Smooth muscle cell (in vitro differentiated cells): Measurements from ENCODE around the gene SIPA1L3. TPM values are rescaled to one million over a fixed set of nuclear protein-coding genes. Genes with fewer than 3 reads are reported as not detected.
A peak's percentile ranks its signal among the peaks of the same experiment; 100 is the strongest.

Source experiments
- DNase-seq: peaks from one replicate; lab custom pipeline; 2025; ENCODE audit not compliant: unreplicated experiment; lab: John Stamatoyannopoulos, UW
- H2AFZ ChIP-seq: fragments of 200-600 bp; sonication (generic); 2 replicates; pipeline ENCODE4 v1.6.0; 2016; ENCODE audit warnings: antibody characterized with exemption, low read depth, mild to moderate bottlenecking
- H3F3A ChIP-seq: fragments of 200-600 bp; sonication (generic); 2 replicates; pipeline ENCODE4 v1.6.0; 2017; ENCODE audit warnings: antibody characterized with exemption, low read depth
- H3K27ac ChIP-seq: fragments of 200-600 bp; sonication (generic); 2 replicates; pipeline ENCODE4 v1.5.1; 2016; ENCODE audit warnings: low read depth, mild to moderate bottlenecking
- H3K27me3 ChIP-seq: fragments of 200-600 bp; sonication (generic); 2 replicates; pipeline ENCODE4 v1.6.1; 2016; ENCODE audit warnings: low read depth, mild to moderate bottlenecking
- H3K36me3 ChIP-seq: fragments of 200-600 bp; sonication (generic); 2 replicates; pipeline ENCODE4 v1.5.1; 2016; ENCODE audit warnings: low read depth
- H3K4me1 ChIP-seq: fragments of 200-600 bp; sonication (generic); 2 replicates; pipeline ENCODE4 v1.5.1; 2016; ENCODE audit warnings: low read depth
- H3K4me2 ChIP-seq: fragments of 200-600 bp; sonication (generic); 2 replicates; pipeline ENCODE4 v1.6.0; 2016; ENCODE audit warnings: mild to moderate bottlenecking
- H3K4me3 ChIP-seq: fragments of 200-600 bp; sonication (generic); 2 replicates; pipeline ENCODE4 v1.5.1; 2016; ENCODE audit warnings: mild to moderate bottlenecking
- H3K79me2 ChIP-seq: fragments of 200-600 bp; sonication (generic); 2 replicates; pipeline ENCODE4 v1.6.0; 2016; ENCODE audit warnings: low read depth, mild to moderate bottlenecking
- H3K9ac ChIP-seq: fragments of 200-600 bp; sonication (generic); 2 replicates; pipeline ENCODE4 v1.6.0; 2016; ENCODE audit warnings: low read depth
- H3K9me3 ChIP-seq: fragments of 200-600 bp; sonication (generic); replicated peaks from 2 replicates; pipeline ENCODE4 v1.5.1; 2016; ENCODE audit warnings: low read depth
- H4K20me1 ChIP-seq: fragments of 200-600 bp; sonication (generic); 2 replicates; pipeline ENCODE4 v1.6.0; 2016; ENCODE audit warnings: low read depth
- CTCF ChIP-seq: fragments of 200-600 bp; sonication (generic); IDR thresholded peaks from 2 replicates; pipeline ENCODE4 v1.5.1; 2017; ENCODE audit warnings: borderline replicate concordance, mild to moderate bottlenecking, antibody characterized with exemption; ENCODE audit not compliant: insufficient read depth, poor library complexity, severe bottlenecking
- WGBS: methylation state at CpG from one replicate; pipeline ENCODE4 v1.1.7; 2016; ENCODE audit warnings: low lambda C conversion rate; 5-methylcytosine and 5-hydroxymethylcytosine counted together
- polyA plus RNA-seq: library from polyadenylated mRNA; unstranded; fragments of >200 nt; fragmentation: Nextera tagmentation; extraction: Ambion mirVana; gene quantifications from 2 replicates; pipeline ENCODE4 v1.2.1, GENCODE V29; 2016
- small RNA-seq: library from RNA; depleted of rRNA; stranded (forward); fragments of <200 nt; gene quantifications from one replicate; pipeline ENCODE3, GENCODE V24; 2014
- total RNA-seq: library from RNA; depleted of rRNA; stranded (reverse); fragments of >200 nt; gene quantifications from 2 replicates; pipeline ENCODE4 v1.2.3, GENCODE V29; 2014

The SIPA1L3 gene
- total and polyA plus RNA-seq, 2 experiments from 2014 or later = 6.5 to 7.6 TPM

GRCh38 chr19:38252941-38253691 is 346.1 kb downstream of the SIPA1L3 start:
- TF ChIP-seq CTCF = no peak
- H2AFZ ChIP-seq = no peak overlapping the region
- H3K79me2 ChIP-seq = no peaks in the 10 kb centered on the region
- no peak for DNase-seq
- no peaks in the 10 kb centered on the region for H3K27me3 ChIP-seq
- H3K9me3 ChIP-seq = no peaks in the 10 kb centered on the region
- peak overlapping the region; percentile 75 for H3K4me2 ChIP-seq
- peaks cover 6% of the 10 kb centered on the region for H3F3A ChIP-seq
- no peak overlapping the region for H3K27ac ChIP-seq
- H4K20me1 ChIP-seq = no peaks in the 10 kb centered on the region
- 36% methylated on average over 20 of the region's 21 CpGs for WGBS
- no peak overlapping the region for H3K4me3 ChIP-seq
- H3K9ac ChIP-seq = no peak overlapping the region
- no peaks in the 10 kb centered on the region for H3K36me3 ChIP-seq
- H3K4me1 ChIP-seq = peaks cover 27% of the 10 kb centered on the region

DNA sequence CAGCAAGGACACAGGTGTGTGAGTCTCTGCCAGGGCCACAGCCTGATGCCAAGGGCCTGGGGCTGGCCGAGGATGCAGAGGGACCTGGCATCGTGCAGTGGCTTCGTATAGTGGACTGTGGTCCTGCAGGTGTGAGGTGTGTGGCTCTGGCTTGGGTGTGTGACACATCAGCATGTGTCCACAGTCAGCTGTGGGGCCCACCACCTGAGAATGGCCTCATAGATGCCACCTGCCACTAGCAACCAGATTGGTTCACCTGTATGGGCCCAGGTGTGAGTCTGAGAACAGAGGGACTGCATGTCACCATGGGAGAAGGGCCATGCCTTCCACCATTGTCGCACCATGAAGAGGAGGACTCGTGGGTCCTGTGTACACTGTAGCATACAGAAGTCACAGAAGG is 346.8 kb downstream of the SIPA1L3 start:
- Histone ChIP-seq H3K36me3 (no peaks in the 10 kb centered on the region), H3K4me3 (no peak overlapping the region), H3K27me3 (no peaks in the 10 kb centered on the region), H3K4me2 (peak overlapping the region; percentile 75), H3K9ac (no peak overlapping the region), H3K9me3 (no peaks in the 10 kb centered on the region), H2AFZ (no peak overlapping the region), H4K20me1 (no peaks in the 10 kb centered on the region), H3F3A (peaks cover 6% of the 10 kb centered on the region), H3K79me2 (no peaks in the 10 kb centered on the region), H3K4me1 (peaks cover 27% of the 10 kb centered on the region), H3K27ac (no peak overlapping the region)
- 94% methylated on average over 5 of the region's 5 CpGs for WGBS
- TF ChIP-seq CTCF = no peak
- no peak for DNase-seq

DNA sequence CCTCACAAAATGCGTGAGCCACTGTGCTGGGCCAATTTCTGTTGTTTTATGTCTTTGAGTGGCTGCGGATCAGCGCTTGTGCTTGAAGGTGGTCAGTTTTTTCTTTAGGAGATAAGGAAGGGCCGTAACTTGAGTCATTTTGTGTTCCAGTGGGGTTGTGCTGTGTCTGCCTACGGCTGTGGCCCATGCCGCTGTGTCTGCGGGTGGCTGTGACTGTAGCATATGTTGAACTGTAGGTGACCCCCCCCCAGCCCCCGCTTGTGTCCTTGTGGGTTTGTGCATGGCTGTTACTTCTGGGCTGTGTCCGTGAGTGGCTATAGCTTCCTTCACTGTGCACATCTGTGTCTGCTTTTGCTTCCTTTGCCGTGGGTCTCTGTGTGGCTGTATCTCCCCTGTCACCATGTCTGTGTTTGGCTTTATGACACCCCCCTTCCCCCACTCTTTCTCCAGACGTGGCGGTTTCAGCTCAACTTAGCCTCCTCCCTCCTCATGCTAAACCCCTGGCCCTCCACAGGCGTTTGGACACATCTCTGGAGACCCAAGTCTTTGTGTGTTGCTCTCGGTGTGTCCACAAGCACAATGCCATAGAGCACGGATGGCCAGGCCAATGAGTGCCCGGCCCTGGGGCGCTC is 348.5 kb downstream of the SIPA1L3 start:
- peak overlapping the region; percentile 95 for H3K4me2 ChIP-seq
- no peaks in the 10 kb centered on the region for H3K9me3 ChIP-seq
- H3K27ac ChIP-seq = peak overlapping the region; percentile 49
- no peak for TF ChIP-seq CTCF
- peaks cover 27% of the 10 kb centered on the region for H3K4me1 ChIP-seq
- peaks cover 6% of the 10 kb centered on the region for H3F3A ChIP-seq
- no peak overlapping the region for H3K9ac ChIP-seq
- no peaks in the 10 kb centered on the region for H3K27me3 ChIP-seq
- 18% methylated on average over 15 of the region's 17 CpGs for WGBS
- H3K4me3 ChIP-seq = peak overlapping the region; percentile 57
- H2AFZ ChIP-seq = peak overlapping the region; percentile 88
- no peaks in the 10 kb centered on the region for H3K36me3 ChIP-seq
- DNase-seq = no peak
- no peaks in the 10 kb centered on the region for H4K20me1 ChIP-seq
- H3K79me2 ChIP-seq = no peaks in the 10 kb centered on the region

Small RNA genes within 50 kb of the gene (small RNA-seq; reads per million reads assigned to genes)
- not detected for gene RN7SL663P

Other genes starting within 250 kb of the SIPA1L3 start
- gene ZNF607, start 187.4 kb upstream of the SIPA1L3 start, total RNA-seq = 3.6 and 10.9 TPM in 2 replicates
- gene ZNF607, start 187.4 kb upstream of the SIPA1L3 start, polyA plus RNA-seq = 3.1 and 3.8 TPM in 2 replicates
- gene ZNF573, start 127.6 kb upstream of the SIPA1L3 start, total RNA-seq = 2.5 and 5.0 TPM in 2 replicates
- gene ZNF573, start 127.6 kb upstream of the SIPA1L3 start, polyA plus RNA-seq = 1.7 and 3.3 TPM in 2 replicates
- not detected in 2 replicates for gene WDR87, start 614 bp upstream of the SIPA1L3 start, total RNA-seq
- not detected in 2 replicates for gene WDR87, start 614 bp upstream of the SIPA1L3 start, polyA plus RNA-seq